ENCODE measurements around the gene MYO1C.

The MYO1C gene

DNA sequence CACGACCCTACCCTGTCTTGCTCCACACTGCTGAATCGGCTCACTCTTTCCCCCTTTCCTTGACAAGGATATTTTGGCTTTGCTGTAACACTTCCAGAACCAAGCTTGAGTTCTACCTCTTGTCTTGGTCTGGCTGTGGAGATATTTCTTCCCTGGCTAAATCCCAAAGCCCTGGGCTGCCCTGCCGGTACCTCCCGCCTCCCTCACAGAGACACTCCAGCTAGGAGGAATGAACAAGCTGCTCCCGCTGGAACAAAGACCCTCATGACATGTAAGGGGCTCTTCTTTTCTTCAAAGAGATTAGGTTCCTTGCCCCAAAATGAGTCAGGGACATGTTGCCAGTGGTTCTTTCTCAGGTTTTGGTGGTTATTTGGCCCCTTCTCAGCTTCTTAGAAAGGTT, 13.1 kb upstream of the MYO1C start:
- no peak for DNase-seq

DNA sequence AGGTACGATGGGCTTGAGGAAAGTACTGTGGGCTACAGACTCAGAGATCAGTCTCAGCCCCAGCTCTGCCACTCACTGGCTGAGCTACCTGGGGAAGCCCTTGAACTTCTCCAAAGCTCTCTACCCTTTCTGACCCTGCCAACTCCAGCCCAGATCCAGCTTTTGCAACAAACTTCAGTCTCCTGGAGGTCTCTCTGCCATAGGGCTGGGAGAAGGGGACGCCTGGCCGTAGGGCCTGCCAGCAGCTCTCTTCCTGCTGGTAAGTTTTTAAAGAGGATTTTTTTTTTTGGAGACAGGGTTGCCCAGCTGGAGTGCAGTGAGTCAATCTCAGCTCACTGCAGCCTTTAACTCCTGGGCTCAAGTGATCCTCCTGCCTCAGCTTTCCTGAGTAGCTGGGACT, 12.4 kb upstream of the MYO1C start:
- no peak for DNase-seq

DNA sequence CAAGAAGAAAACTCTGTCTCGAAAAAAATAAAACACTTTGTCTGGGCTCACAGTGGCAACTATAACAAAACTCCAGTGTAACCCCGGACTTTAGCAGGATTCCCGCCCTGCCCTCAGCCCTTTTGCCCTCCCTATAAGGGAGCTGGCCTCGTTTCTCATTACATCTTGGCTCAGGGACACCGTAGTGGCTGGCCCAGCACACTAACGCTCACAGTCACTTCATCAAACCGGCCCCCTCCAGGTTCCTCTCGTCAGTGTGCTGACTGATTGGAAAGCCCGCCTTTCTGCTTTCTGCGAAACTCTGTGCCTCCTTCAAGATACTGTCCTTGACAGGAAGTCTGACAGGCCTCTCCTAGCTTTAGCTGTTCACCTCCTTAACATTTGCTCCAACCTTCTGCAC, 11.2 kb upstream of the MYO1C start:
- DNase-seq = no peak

DNA sequence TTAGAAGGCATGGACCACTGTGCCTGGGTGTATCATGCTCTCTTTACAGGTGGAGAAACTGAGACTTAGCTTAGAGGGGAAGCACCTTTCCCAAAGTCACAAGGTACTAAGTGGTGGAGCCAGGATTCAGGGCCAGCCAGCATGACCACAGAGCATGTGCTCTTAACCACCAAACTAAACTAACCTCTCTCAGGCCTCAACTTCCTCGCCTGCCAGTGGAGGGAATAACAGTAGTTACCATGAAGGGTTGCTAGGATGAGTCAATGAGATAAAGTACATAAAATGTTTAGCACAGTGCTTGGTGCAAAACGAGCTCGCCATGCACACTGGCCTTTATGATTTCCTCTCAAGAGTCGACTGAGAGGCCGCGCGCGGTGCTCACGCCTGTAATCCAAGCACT, 6.4 kb upstream of the MYO1C start:
- DNase-seq = no peak

DNA sequence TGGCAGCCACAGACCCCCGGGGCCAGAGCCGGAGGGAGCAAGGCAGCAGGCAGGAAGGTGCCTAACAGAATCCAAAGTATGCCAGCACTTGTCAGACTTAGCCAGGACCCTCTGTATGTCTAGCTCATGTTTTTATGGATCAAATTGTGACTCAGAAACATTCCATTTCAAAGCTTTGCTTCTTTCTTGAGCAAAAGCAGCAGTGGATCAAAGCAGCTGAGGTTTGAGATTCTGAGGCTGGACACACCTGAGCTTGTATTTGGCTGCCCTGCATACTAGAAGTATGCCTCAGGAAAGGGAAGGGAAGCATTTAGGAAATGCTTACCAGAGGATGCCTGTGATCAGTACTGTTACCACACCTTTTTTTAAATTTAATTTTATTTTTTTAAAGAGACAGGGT, 5.7 kb upstream of the MYO1C start:
- DNase-seq = no peak

DNA sequence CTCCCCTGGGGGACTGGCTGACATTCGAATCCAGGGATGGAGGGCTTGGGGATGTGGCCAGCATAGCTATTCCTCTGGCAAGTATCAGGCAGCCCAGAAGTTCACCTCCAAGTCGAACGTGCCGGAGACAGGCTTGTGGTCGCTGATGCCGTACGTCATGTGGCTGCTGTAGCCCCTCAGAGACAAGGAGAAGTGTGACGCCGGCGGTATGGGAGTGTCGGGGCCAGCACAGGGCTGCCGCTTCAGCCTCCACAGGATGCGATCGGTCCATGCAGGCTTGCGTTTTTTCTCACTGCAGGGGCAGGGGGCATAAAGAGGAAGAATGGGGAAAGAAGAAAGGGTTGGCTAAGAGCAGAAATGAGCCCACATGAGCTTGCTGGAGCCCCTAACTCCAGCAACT, 5.3 kb upstream of the MYO1C start:
- no peak for DNase-seq

DNA sequence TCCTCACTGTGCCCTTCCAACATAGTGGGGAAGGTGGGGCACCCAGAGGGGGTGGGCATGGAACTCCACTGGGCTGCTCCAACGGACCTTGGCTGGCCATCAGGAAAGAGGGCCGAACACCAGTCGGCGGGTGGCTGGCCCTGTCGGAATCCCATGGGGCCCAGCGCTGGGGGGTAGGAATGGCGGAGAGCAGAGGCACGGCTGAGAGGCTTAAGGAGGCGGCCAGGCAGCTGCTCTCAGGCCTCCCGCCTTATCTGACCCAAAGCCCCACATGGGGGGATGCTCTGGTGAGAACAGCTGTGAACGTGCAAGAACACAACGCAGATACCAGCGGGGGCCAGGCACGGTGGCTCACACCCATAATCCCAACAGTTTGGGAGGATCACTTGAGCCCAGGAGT, 4.4 kb upstream of the MYO1C start:
- no peak for DNase-seq

DNA sequence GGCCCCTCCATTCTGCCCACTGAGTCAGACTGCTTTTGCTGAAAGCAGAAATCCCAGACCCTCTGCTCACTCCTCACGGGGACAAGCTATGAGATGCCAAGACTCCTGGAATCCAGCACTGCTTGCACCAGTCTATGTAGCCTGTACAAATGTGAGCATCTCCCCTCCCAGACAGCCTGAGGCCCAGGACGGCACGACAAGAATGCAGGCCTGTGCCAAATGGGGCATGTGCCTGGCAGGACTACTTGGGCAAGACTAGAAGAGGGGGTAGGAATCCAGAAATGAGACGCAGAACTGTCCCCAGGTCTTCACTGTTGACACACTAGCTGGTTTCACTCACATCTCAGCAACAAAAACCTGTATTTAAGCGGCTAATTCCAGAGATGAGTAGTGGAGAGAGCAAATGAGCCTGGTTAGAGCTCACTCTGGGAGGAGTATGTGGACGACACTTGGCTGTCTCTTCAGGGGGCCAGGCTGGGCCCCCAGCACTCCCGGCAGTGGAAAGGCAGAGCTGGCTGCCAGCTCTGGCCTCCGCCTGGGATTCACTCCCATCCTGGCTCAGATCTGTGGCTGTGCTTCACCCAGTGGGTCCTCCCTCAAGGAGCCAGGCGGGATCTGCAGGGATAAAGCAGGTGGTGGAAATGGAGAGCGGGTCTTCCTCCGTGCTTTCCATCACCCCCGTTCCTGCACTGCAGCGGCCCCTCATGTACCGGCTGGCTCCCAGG, 2.9 kb upstream of the MYO1C start:
- DNase-seq = no peak

DNA sequence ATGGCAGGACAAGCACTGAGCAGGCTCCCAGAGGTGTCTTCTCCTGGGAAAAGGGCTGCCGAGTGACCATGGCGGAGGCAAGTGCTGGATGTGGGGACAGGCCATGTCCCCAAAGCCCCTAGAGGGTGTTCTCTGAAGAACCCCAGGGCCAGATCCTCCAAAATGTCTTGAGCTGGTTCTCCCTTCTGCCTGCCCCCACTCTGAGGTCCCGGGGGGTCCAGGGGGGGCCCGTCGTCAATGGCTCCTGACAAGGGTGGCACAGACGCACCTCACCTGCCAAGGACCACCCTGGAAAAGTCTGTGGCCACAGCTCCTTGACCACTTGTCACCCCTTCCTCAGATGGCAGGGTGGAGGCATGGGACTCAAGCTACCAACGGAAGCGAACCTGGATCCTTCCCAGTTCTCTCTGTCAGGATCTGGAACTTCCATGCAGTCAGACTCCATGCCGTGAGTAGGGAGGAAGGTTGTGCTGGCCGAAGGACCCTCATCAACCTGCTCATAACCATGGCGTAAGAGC, 2.3 kb upstream of the MYO1C start:
- DNase-seq = no peak

DNA sequence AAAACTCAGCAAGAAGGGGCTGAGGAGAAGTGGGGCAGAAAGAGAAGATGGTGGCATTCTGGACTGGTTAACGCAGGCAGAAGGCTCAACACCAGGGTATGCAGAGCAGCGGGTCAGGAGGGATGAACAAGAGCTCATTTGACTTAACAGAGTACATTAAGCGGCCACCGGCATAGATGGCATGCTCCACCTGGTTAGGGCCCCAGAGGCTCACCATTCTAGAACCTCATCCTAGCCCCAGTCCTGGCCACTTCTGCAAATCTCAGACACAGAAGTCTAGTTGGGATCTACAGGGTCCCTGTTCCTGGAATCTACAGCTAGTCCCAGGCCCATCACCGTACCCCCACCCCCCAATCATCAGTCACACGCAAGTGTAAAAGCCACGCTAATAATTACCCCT, 1.7 kb upstream of the MYO1C start:
- no peak for DNase-seq

DNA sequence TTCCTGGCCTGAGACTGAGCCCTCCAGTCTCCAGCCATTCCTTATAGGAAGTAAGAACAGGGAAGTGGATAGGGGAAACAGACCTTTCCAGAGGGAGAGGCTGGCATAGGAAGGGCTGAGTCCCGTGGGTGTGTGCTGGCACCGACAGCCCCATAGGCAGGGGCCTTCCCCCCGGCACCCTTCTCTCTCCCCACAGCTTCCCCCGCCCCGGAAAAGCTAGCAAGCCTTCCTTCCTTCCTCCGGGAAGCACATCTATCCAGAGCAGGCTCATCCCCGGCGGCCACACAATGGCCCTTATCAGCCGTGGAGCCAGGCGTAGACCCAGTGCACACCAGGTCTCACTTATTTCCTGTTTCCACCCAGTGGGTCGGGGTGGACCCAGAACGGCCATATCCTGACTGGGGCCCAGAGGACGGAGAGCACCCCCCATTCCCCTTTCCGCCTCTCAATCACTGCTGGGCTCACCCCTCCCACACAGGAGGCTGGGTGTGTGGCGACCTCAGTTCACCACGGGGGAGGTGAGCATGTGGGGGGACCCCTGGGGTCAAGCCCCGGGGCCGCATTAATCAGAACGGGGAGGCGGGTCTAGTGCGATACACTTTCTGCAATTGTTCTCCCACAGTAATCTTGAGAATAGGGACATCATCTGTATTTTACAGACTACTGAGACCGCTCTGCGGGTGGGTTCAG, 950 bp upstream of the MYO1C start:
- no peak for DNase-seq

DNA sequence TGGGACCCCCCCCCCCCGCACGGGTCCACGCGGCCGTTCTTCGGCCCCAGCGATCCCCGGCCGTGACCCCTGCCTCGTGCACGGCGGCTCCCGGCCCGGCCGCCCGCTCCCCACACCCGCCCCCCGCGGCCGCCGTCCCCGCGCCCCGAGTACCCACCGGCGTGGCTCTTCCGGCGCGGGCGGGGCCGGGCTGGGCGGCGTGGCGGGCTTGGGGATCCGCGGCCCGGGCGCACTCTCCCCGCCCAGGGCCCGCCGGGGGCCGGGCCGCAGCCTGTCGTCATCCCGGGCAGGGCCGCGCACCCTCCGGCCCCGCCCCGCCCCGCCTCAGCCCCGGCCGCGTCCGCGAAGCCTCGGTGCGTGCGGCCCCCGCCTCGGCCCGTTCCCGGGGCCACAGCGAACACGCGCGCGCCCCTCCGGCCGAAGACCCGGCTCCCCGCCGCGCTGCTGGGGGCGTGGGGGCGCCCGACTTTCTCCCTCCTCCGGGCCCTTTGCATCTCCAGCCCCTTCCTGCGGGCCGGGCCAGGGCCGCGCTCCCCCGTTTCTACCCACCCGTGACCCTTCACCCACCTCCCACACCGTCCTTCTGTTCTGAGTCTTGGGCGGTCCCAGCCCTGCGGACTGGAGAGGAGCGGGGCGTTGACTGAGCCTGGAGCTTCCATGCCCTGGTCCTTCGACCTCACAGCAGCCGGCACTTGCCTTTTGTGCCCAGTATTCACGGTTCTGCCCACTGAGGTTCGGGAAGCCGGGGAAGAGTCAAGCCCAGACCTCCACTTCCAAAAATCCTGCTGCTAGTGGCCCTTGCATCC, 840 bp downstream of the MYO1C start:
- DNase-seq = no peak

DNA sequence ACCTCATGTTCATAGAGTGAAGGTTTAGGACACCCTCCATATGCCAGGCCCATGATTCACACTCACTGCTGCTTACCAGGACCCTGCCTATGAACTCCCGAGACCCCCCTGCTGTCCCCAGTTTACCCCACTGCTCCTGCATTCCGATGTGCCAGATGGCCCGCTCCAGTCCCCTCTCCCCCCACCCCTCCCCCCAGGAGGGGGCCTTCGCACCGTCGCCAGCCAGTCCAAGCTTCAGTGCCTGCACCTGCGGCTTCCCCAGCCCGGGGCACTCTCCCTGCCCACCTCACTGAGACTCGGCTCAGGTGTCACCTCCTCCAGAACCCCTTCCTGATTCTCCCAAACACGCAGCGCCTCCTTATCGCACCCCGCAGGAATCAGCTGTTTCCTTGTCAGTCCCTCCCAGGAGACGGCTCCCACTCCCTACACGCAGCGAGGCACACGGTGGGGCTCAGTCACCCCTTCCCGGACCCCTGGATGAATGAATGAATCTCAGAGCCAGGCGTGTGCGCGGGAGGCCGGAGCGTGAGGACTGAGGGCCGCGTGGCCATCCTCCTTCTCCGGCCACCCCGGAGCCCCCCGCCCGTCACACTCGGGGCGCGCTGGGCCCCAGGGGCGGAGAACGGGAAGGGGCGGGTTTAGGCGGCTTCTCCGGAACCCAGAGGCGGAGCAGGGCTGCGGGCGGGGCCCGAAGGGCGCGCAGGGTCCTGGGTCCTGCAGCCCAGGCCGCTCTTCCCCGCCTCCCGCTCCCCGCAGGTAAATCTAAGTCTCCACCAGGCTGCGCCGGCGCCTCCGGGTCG, 1.6 kb downstream of the MYO1C start:
- peak; percentile 8 for DNase-seq

DNA sequence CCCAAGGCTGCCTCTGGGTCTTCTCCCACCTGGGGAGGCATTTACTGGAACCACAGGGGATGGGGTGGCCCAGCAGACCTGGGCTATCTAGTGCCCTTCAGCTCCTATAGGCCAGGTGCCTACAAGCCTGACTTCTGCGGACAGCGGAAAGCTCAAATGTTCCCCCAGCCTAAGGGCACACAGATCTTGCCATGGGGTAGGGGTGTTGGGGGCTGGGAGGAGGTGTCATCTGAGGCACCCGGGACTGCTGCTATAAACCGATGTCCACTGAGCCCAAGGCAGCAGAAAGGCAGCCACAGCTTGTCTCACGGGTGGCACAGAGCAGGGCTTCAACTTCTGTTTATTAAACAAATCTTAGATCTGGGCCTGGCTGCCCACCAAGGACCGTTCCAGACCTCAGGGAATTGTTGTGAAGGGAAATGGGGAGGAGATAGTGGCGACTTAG, 3.6 kb downstream of the MYO1C start:
- no peak for DNase-seq

DNA sequence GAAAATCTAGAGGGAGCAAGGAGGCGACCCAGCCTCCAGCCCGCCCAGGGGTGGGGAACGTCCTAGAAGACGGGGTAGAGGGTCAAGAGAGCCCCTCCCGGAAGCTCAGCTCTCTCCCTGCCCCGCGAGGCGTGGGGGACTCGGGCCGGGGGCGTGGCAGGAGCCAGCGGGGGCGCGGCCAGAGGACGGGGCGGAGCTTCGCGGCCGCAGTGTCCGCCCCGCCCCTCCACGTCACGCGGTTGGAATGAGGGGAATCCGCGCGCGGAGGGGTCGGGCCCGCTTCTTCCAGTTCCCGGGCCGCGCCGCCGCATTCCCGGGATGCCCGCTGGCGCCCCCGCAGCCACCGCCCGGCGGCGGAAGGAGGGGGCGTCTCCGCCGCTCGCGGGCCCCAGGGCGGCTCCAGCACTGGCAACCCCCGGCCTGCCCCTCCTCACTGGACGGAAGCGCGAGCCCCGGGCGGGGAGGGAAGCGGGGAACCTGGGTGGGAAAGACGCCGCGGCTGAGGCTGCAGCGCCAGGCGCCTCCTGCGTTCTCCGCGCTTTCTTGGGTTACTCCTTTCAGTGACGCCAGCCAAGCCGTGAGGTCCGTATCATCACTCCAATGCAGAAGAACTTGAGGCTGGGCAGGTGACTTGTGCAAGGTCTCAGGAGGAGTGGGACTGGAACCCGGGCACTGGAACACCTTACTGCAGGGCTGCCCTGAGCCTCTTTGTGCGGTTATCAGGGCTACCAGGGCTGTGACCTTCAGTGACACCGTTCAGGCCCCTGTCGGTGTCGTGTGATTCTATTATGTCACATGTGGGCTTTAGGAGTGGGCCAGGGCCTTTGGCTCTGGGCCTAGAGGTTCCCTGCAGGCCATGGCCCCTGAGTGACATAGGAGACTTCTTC, 4.3 kb downstream of the MYO1C start:
- no peak for DNase-seq

DNA sequence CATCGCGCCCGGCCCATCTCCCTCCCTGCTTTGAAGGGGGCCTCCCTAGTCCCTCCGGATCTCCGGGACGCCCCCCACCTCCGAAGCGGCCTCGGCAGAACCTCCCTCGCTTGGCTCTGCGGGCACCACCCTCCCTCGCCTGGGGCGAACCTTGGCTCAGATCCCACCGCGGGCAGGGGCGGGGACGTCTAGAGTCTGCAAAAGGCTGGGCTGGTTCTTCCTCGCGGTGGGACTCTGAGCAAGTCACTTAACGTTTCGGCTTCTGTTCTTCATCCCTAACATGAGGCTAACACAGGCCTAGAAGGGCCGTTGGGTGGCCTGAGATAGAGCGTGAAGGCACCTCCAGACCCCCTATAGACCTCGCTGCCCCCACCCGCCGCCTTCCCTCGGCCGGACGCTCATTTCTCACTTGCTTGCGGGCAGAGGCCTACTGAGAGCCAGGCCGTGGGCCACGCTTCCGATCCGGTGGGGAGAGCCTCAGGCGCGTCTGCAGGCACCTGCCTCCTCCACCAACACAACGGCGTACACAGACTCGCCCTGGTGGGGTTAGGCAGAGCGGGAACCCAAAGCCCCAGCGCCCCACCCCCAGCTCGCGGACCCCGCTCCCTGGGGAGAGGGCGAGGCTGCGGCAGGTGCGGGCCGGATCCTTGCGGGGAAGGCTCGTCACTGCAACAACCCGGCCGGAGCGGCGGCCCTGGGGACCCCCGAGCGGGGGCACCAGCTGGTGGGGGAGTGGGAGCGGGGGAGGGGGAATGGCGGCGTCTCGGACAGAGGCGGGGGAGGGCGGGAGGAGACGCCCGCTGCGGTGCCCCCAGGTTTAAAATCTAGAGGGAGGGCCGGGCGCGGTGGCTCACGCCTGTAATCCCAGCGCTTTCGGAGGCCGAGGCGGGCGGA, 5.4 kb downstream of the MYO1C start:
- DNase-seq = peak; percentile 67

DNA sequence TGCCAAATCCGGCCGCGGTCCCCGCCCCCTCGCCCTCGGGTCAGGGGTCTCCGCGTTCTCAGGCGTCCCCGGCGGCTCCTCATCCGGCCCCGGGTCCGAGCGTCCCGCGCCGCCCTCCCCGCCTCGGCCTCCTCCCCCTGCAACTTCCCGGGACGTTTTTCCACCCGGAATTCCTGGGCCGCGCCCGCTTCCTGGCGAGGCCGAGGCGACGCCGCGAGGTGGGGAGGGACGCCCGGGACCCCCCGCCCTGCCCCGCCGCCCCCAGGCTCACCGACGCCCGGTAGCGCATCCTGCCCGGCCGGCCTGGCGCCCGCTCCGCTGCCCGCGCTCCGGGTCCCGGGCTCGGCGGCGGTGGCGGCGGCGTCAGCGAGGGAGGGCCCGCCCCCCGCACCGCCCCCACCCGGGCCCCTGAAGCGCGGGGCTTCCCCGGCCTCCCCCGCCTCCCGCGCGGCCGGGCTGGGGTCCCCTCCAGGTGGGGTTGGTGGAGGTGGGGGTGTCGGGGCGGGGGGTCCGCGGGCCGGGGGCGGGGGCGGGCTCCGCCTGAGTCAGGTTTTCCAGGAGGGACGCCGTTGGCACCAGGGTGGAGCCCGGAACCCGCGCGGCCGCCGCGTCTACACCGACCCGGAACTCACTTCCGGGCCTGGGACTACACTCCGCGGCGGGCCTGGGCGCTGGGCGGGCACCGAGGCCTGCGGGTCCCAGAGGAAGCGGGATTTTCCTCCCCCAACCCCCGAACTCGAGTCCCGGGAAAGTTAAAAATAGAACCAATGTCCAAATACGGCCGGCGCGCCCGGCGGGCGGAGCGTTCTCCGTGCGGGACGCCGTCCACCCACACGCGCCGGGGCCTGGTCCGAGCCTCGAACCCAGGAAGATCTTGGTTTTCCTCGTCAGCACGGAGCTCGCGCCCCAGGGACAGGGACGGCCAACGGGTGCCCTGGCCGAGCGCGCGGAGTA, 6.8 kb downstream of the MYO1C start:
- no peak for DNase-seq

DNA sequence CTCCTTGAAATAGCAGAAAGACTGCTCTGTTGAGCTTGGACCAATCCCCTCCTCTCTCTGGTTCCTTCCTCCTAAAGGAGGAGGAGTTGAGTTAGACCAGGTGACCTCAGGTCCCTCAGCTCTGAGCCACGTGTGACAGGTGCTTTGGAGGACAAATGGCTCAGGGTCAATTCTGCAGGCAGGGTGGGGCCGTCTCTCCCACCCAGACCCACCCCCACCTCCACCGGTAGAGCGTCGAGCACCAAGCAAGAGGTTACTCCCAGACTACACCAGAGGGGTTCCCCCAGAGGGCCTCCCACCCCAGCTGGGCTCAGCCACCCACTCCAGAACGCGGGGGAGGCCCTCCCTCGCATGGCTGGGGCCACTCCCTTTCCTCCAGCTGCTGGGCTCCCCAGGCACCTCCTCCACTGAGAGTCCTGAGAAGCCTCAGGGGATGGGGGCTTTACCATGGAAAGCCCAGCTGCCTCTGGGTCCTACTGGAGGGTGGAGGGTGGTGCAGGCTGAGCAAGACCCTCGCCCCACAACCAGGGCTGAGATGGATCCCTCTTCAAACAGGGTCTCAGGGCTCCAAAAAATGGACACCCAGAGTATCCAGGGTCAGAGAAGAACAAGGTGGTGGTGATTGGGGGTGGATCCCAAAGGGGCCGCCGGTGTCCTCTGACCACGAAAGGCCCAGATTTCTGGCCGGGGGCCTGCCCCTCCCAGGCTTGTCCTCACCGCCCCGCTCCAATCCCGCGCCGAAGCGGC, 7.6 kb downstream of the MYO1C start:
- peak; percentile 54 for DNase-seq

DNA sequence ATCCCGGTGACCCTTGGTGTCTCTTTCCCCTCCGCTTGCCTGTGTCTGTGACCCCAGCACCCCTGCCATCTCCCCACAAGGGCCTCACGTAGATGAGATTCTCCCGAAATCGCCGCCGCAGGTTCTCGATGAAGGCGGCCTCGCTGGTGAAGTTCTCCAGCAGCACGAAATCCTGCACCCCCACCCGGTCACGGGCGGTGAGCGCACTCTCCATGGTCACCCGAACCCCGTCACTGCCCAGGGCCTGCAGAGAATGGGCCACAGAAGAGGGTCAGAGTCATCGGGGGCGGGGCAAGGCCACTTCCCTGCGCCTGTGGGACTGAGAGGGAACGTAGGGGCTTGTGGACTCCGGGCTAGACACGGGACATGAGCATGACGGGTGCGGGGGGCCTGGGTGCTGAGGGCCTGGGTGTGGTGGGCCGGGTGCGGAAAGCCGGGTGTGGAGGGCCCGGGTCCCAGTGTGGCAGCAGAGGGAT, 8.4 kb downstream of the MYO1C start:
- no peak for DNase-seq
